BLaER1 treated with 17β-estradiol and CSF1 and Interleukin-3, amounts not matched to agents 10 nM and 100 nM (cell line): ENCODE results near the gene DIP2A.
A peak's percentile ranks its signal among the peaks of the same experiment; 100 is the strongest.

Experiments used
- H3K27ac ChIP-seq, 11 experiments: shearing (Covaris generic); formaldehyde crosslinking; 2 replicates each; pipeline ENCODE4 v1.8.1; 2022
- H3K27me3 ChIP-seq, 11 experiments: shearing (Covaris generic); formaldehyde crosslinking; 2 replicates each; pipeline ENCODE4 v1.8.1; 2022
- H3K36me3 ChIP-seq, 11 experiments: shearing (Covaris generic); formaldehyde crosslinking; 2 replicates each; pipeline ENCODE4 v1.8.1; 2022
- H3K4me1 ChIP-seq, 10 experiments: shearing (Covaris generic); formaldehyde crosslinking; 2 replicates each; pipeline ENCODE4 v1.8.1; 2022
- H3K4me2 ChIP-seq, 11 experiments: shearing (Covaris generic); formaldehyde crosslinking; 2 replicates each; pipeline ENCODE4 v1.8.1; 2022
- H3K4me3 ChIP-seq, 10 experiments: shearing (Covaris generic); formaldehyde crosslinking; 2 replicates each; pipeline ENCODE4 v1.8.1; 2022
- H3K9ac ChIP-seq, 11 experiments: shearing (Covaris generic); formaldehyde crosslinking; 2 replicates each; pipeline ENCODE4 v1.8.1; 2022
- H3K9me3 ChIP-seq, 11 experiments: shearing (Covaris generic); formaldehyde crosslinking; replicated peaks in 1 of 11; 2 replicates each; pipeline ENCODE4 v1.8.1; 2022
- H4K20me1 ChIP-seq, 11 experiments: shearing (Covaris generic); formaldehyde crosslinking; 2 replicates each; pipeline ENCODE4 v1.8.1; 2022
- Cebpa-rat ChIP-seq, 11 experiments: shearing (Covaris generic); IDR thresholded peaks; 2 replicates each; pipeline ENCODE4 v1.8.1; 2022

Gene DIP2A

DNA sequence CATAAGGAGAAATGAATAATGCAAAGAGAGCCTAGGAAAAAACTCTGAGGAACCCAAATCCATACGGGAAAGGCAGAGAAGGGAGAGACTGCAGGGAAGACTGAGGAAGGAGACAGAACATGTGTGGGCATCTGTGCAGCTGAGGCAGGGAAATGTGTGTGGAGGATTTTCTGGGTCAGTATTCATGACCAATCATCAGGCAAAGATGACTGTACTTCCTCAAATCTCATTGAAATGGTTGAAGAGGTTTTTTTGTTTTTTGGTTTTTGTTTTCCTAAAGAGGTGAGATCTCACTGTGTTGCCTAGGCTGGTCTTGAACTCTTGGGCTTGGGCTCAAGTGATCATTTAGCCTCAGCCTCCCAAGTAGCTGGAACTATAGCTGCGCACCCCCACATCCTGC lies 15.7 kb downstream of the DIP2A start:
- no peak for TF ChIP-seq Cebpa-rat (IDR thresholded peaks at IDR 0.05)
- Histone ChIP-seq H3K9me3 (no peaks in the 10 kb centered on the region), H3K27ac (peak overlapping the region in 1 of 11 experiments; percentile 52; a peak in 3 of 22 replicates), H3K9ac (peak overlapping the region in 1 of 11 experiments; percentile 17; a peak in 1 of 22 replicates), H3K36me3 (peaks cover 17 to 42% (median 25%) of the 10 kb centered on the region in 11 experiments; a peak in 20 of 22 replicates), H3K4me1 (peaks cover 20 to 52% (median 32%) of the 10 kb centered on the region in 10 experiments), H3K4me3 (no peak overlapping the region), H3K27me3 (no peaks in the 10 kb centered on the region), H4K20me1 (peaks cover 0 to 76% (median 3%) of the 10 kb centered on the region in 11 experiments; a peak in 6 of 22 replicates), H3K4me2 (peak overlapping the region in 6 of 11 experiments; percentile 0 to 77 (median 48); a peak in 10 of 22 replicates)

DNA sequence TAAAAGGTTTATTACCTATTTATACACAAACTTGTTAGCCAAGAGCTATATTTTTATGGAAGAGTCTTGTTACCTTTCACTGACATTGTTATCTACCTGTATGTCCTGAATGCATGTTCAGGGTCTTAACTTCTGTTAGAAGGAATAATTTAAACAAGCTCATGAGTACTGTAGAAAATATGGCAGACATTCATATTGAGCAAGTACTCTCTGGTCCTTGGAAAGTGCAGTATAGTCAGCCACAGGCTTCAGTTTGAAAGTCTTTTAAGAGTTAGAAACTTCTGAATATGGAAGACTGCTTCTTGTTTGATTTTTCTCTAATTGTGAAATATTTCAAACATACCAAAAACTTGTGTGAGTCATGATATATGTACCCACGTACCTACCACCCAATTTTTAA lies 16.6 kb downstream of the DIP2A start:
- no peak overlapping the region for H3K9ac ChIP-seq
- TF ChIP-seq Cebpa-rat (IDR thresholded peaks at IDR 0.05) = no peak

DNA sequence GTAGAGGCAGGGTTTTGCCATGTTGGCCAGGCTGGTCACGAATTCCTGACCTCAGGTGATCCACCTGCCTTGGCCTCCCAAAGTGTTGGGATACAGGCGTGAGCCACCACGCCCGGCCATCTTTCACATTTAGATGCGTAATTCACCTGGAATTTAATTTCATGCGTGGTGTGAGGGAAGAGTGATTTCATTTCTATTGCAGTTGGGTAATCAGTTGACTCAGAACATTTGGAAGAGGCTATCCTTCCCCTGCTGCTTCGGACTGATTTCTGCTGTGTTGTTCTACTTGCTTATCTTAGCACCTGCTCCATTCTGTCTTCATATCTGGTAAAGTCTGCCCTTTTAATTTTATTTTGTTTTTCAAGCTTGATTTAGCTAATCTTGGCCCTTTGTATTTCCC lies 19.1 kb downstream of the DIP2A start:
- H3K4me1 ChIP-seq = peaks cover 0 to 41% (median 13%) of the 10 kb centered on the region in 10 experiments; a peak in 15 of 20 replicates
- H3K4me2 ChIP-seq = no peak overlapping the region
- H3K9ac ChIP-seq = no peak overlapping the region
- no peaks in the 10 kb centered on the region for H3K27me3 ChIP-seq
- no peak overlapping the region for H3K4me3 ChIP-seq
- peaks cover 0 to 81% (median 13%) of the 10 kb centered on the region in 11 experiments; a peak in 16 of 22 replicates for H4K20me1 ChIP-seq
- peaks cover 28 to 60% (median 38%) of the 10 kb centered on the region in 11 experiments; a peak in 21 of 22 replicates for H3K36me3 ChIP-seq
- no peak for TF ChIP-seq Cebpa-rat (IDR thresholded peaks at IDR 0.05)
- H3K9me3 ChIP-seq = no peaks in the 10 kb centered on the region
- no peak overlapping the region for H3K27ac ChIP-seq

More for the DNA sequence above, 16.6 kb downstream of the DIP2A start:
- peak overlapping the region in 3 of 11 experiments; percentile 64 to 77 (median 76); a peak in 6 of 22 replicates for H3K4me2 ChIP-seq
- peaks cover 0 to 75% (median 4%) of the 10 kb centered on the region in 11 experiments; a peak in 11 of 22 replicates for H4K20me1 ChIP-seq
- peaks cover 19 to 42% (median 29%) of the 10 kb centered on the region in 11 experiments; a peak in 20 of 22 replicates for H3K36me3 ChIP-seq
- no peaks in the 10 kb centered on the region for H3K9me3 ChIP-seq
- H3K27ac ChIP-seq = peak overlapping the region in 1 of 11 experiments; percentile 52; a peak in 1 of 22 replicates
- no peaks in the 10 kb centered on the region for H3K27me3 ChIP-seq
- no peak overlapping the region for H3K4me3 ChIP-seq
- peaks cover 20 to 52% (median 32%) of the 10 kb centered on the region in 10 experiments for H3K4me1 ChIP-seq

DNA sequence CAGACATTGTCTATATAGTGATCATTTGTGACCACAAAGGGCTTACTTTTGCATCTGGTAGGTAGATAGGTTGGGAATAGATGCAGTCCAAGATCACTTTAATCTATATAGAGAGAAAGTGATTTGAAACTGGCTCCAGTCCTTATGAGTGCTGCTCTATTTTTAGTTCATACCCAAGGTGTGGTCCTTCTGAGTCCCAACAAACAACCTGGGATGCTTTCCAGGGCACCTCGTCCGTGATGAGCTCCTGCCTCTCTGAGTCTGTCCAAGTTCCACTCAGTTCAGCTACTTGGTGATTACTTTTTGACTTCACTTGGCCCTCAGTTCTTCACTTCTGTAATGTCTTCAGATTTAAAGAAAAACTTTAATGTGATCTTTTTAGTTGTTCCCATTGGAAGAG lies 20.2 kb downstream of the DIP2A start:
- Histone ChIP-seq H3K4me3 (no peak overlapping the region), H3K27ac (no peak overlapping the region)
- TF ChIP-seq Cebpa-rat (IDR thresholded peaks at IDR 0.05) = no peak

DNA sequence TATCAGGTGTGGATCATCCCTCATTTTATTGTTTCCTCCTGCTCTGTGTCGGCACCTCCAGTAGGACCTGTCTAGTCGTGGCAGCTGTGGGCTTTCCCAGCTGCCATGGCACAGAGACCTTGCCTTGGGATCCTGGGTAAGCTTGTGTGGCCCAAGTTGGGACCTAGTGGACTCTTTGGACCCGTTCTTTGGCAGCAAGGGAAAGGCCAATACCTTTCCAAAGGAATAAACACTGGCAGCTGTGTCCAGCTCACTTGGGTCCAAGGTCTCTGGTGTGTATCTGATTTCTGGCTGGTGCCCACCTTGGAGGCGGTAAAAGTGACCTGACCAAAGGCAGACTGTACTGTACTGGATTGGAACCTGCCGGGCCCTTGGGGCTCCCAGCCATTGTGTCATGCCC lies 21.8 kb downstream of the DIP2A start:
- peaks cover 28 to 79% (median 50%) of the 10 kb centered on the region in 11 experiments for H3K36me3 ChIP-seq
- no peak overlapping the region for H3K4me3 ChIP-seq
- peaks cover 0 to 14% (median 0%) of the 10 kb centered on the region in 10 experiments; a peak in 4 of 20 replicates for H3K4me1 ChIP-seq

More for the DNA sequence above, 20.2 kb downstream of the DIP2A start:
- Histone ChIP-seq H3K4me2 (no peak overlapping the region), H3K4me1 (peaks cover 0 to 30% (median 10%) of the 10 kb centered on the region in 10 experiments; a peak in 15 of 20 replicates), H3K9ac (no peak overlapping the region), H3K36me3 (peaks cover 29 to 63% (median 38%) of the 10 kb centered on the region in 11 experiments; a peak in 21 of 22 replicates), H4K20me1 (peaks cover 0 to 86% (median 15%) of the 10 kb centered on the region in 11 experiments; a peak in 17 of 22 replicates), H3K9me3 (no peaks in the 10 kb centered on the region), H3K27me3 (no peaks in the 10 kb centered on the region)

GRCh38 chr21:46482225-46482845 lies 23.6 kb downstream of the DIP2A start:
- Histone ChIP-seq H3K4me2 (no peak overlapping the region), H4K20me1 (peaks cover 0 to 80% (median 19%) of the 10 kb centered on the region in 11 experiments; a peak in 17 of 22 replicates), H3K27me3 (no peaks in the 10 kb centered on the region), H3K36me3 (peaks cover 36 to 86% (median 56%) of the 10 kb centered on the region in 11 experiments), H3K9me3 (no peaks in the 10 kb centered on the region), H3K4me1 (peaks cover 0 to 12% (median 0%) of the 10 kb centered on the region in 10 experiments; a peak in 3 of 20 replicates), H3K9ac (no peak overlapping the region), H3K27ac (no peak overlapping the region), H3K4me3 (no peak overlapping the region)
- TF ChIP-seq Cebpa-rat (IDR thresholded peaks at IDR 0.05) = no peak

More for the DNA sequence above, 21.8 kb downstream of the DIP2A start:
- Histone ChIP-seq H3K4me2 (peak overlapping the region in 1 of 11 experiments; percentile 8; a peak in 1 of 22 replicates), H3K9me3 (no peaks in the 10 kb centered on the region), H4K20me1 (peaks cover 0 to 82% (median 15%) of the 10 kb centered on the region in 11 experiments; a peak in 17 of 22 replicates), H3K9ac (no peak overlapping the region), H3K27ac (no peak overlapping the region), H3K27me3 (no peaks in the 10 kb centered on the region)
- TF ChIP-seq Cebpa-rat (IDR thresholded peaks at IDR 0.05) = no peak

GRCh38 chr21:46482846-46483231 lies 24.1 kb downstream of the DIP2A start:
- Histone ChIP-seq H3K27me3 (no peaks in the 10 kb centered on the region), H3K4me3 (no peak overlapping the region), H3K27ac (no peak overlapping the region), H3K9me3 (no peaks in the 10 kb centered on the region), H3K36me3 (peaks cover 32 to 86% (median 55%) of the 10 kb centered on the region in 11 experiments), H3K4me1 (peaks cover 0 to 12% (median 0%) of the 10 kb centered on the region in 10 experiments; a peak in 3 of 20 replicates), H3K4me2 (no peak overlapping the region), H4K20me1 (peaks cover 0 to 79% (median 19%) of the 10 kb centered on the region in 11 experiments; a peak in 17 of 22 replicates), H3K9ac (no peak overlapping the region)
- TF ChIP-seq Cebpa-rat (IDR thresholded peaks at IDR 0.05) = no peak

GRCh38 chr21:46483300-46484295 lies 24.9 kb downstream of the DIP2A start:
- TF ChIP-seq Cebpa-rat (IDR thresholded peaks at IDR 0.05) = no peak
- Histone ChIP-seq H3K4me2 (no peak overlapping the region), H3K9ac (no peak overlapping the region), H3K27ac (no peak overlapping the region), H3K27me3 (no peaks in the 10 kb centered on the region), H4K20me1 (peaks cover 0 to 80% (median 19%) of the 10 kb centered on the region in 11 experiments; a peak in 17 of 22 replicates), H3K4me1 (peaks cover 0 to 12% (median 0%) of the 10 kb centered on the region in 10 experiments; a peak in 3 of 20 replicates), H3K4me3 (no peak overlapping the region), H3K9me3 (no peaks in the 10 kb centered on the region), H3K36me3 (peaks cover 28 to 86% (median 59%) of the 10 kb centered on the region in 11 experiments)
